Measurements from ENCODE around the gene ZBTB25. TPM values are rescaled to one million over a fixed set of nuclear protein-coding genes. Genes with fewer than 3 reads are reported as not detected.
"Not testable (repeated sequence)": the region's sequence is repeated elsewhere in the genome, so short reads cannot be mapped to it uniquely, and the experiment has no call there.

Gene ZBTB25
- total and polyA plus RNA-seq, 7 donors = 0.69 to 24.6 (median 9.6) TPM

DNA sequence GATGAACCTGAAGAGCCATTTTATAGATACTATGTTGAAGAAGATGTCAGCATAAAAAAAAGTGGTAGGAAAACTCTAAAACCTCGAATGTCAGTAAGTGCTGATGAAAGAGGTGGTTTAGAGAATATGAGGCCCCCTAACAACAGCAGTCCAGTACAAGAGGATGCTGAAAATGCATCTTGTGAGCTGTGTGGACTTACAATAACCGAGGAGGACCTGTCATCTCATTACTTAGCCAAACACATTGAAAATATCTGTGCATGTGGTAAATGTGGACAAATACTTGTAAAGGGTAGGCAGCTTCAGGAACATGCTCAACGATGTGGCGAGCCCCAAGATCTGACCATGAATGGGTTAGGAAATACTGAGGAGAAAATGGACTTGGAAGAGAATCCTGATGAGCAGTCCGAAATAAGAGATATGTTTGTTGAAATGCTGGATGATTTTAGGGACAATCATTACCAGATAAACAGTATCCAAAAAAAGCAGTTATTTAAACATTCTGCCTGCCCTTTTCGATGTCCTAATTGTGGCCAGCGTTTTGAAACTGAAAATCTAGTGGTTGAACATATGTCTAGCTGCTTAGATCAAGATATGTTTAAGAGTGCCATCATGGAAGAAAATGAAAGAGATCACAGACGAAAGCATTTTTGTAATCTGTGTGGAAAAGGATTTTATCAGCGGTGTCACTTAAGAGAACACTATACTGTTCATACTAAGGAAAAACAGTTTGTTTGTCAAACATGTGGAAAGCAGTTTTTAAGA lies 19.1 kb upstream of the ZBTB25 start:
- WGBS, 2 donors = 85 to 86% methylated on average over 9 of the region's 9 CpGs

DNA sequence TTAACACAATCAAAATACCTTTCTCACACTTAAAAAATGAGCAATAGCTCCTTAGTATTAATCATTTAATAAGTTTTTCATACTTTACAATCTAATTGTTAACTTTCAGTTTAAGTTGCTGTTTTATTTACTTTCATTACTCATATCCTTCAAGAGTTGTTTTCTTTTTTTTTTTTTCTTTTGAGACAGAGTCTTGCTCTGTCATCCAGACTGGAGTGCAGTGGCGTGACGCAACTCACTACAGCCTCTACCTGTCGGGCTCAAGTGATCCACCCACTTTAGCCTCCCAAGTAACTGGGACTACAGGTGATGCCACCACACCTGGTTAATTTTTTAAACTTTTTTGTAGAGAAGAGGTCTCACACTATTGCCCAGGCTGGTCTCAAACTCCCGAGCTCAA lies 17.1 kb upstream of the ZBTB25 start:
- H3K4me3 ChIP-seq = no peak overlapping the region
- peaks cover 0 to 23% (median 8%) of the 10 kb centered on the region in 4 donors for H3K36me3 ChIP-seq
- H3K9me3 ChIP-seq = no peaks in the 10 kb centered on the region
- 91 to 92% methylated on average over 4 of the region's 4 CpGs for WGBS, 2 donors
- H3K27ac ChIP-seq = no peak overlapping the region
- TF ChIP-seq POLR2A (IDR thresholded peaks at IDR 0.05) (no peak), POLR2AphosphoS5 (IDR thresholded peaks at IDR 0.05) (no peak), EP300 (IDR thresholded peaks at IDR 0.05) (no peak), CTCF (IDR thresholded peaks at IDR 0.05) (no peak)
- no peak for DNase-seq
- peaks cover 0 to 9% (median 2%) of the 10 kb centered on the region in 4 donors for H3K4me1 ChIP-seq
- H3K27me3 ChIP-seq = no peaks in the 10 kb centered on the region
- intact Hi-C loops (cut with DNase I) = no loop called here

More for the DNA sequence above, 19.1 kb upstream of the ZBTB25 start:
- Histone ChIP-seq H3K4me3 (no peak overlapping the region), H3K36me3 (peaks cover 0 to 27% (median 8%) of the 10 kb centered on the region in 4 donors), H3K27me3 (no peaks in the 10 kb centered on the region), H3K27ac (no peak overlapping the region), H3K9me3 (no peaks in the 10 kb centered on the region), H3K4me1 (peaks cover 0 to 3% (median 0%) of the 10 kb centered on the region in 4 donors)
- TF ChIP-seq CTCF (IDR thresholded peaks at IDR 0.05) (no peak), POLR2A (IDR thresholded peaks at IDR 0.05) (no peak), EP300 (IDR thresholded peaks at IDR 0.05) (no peak), POLR2AphosphoS5 (IDR thresholded peaks at IDR 0.05) (no peak)
- intact Hi-C loops (cut with DNase I) = no loop called here
- no peak for DNase-seq

DNA sequence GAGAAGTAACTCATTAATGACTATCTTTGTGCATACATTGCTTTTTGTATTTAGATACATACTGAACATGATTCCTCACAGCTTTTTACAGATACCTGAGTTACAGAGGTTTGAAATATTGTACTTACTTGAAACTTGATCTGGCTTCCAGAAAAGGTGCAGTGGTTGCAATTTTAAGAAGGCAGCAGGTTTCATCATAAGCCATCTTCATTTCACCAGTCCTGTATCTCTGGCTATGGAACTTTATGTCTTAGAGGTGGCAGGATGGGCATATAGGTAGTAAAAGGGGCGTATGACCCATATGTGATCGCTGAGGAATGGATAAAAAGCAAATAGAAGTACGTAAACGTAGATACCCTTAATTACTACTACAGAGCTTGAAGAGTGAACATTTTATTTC lies 14.6 kb upstream of the ZBTB25 start:
- H3K4me1 ChIP-seq = peaks cover 0 to 28% (median 12%) of the 10 kb centered on the region in 4 donors
- no peak overlapping the region for H3K4me3 ChIP-seq
- TF ChIP-seq POLR2A (IDR thresholded peaks at IDR 0.05) = no peak
- TF ChIP-seq POLR2AphosphoS5 (IDR thresholded peaks at IDR 0.05) = no peak
- no peak for TF ChIP-seq CTCF (IDR thresholded peaks at IDR 0.05)
- TF ChIP-seq EP300 (IDR thresholded peaks at IDR 0.05) = no peak
- H3K27me3 ChIP-seq = no peaks in the 10 kb centered on the region
- 31 to 76% methylated on average over 4 of the region's 4 CpGs for WGBS, 2 donors
- H3K36me3 ChIP-seq = peaks cover 0 to 18% (median 8%) of the 10 kb centered on the region in 4 donors
- no peaks in the 10 kb centered on the region for H3K9me3 ChIP-seq
- intact Hi-C loops (cut with DNase I) = loop anchor here (10.0 kb wide), 1 partner anchor 247 kb away; no protein-coding TSS in a partner anchor
- no peak for DNase-seq
- H3K27ac ChIP-seq = no peak overlapping the region

DNA sequence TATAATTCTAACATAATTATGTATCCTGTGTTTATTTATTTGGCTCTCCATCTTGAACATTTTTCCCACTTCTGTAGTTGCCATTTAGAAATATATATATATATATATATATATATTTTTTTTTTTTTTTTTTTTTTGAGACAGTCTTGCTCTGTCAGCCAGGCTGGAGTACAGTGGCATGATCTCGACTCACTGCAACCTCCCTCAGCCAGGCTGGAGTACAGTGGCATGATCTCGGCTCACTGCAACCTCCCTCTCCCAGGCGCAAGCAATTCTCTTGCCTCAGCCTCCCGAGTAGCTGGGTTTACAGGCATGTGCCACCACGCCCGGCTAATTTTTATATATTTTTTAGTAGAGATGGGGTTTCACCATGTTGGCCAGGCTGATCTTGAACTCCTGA lies 14.0 kb upstream of the ZBTB25 start:
- H3K27me3 ChIP-seq, H3K4me3 ChIP-seq, H3K27ac ChIP-seq, H3K9me3 ChIP-seq, DNase-seq: not testable (repeated sequence)
- Histone ChIP-seq H3K36me3 (peaks cover 0 to 13% (median 7%) of the 10 kb centered on the region in 4 donors), H3K4me1 (peaks cover 0 to 30% (median 14%) of the 10 kb centered on the region in 4 donors)
- WGBS, 2 donors = 78 to 94% methylated on average over 6 of the region's 6 CpGs
- intact Hi-C loops (cut with DNase I) = loop anchor here (10.0 kb wide), 1 partner anchor 247 kb away; no protein-coding TSS in a partner anchor

- Histone ChIP-seq H3K4me3 (no peak overlapping the region), H3K9me3 (no peaks in the 10 kb centered on the region), H3K36me3 (peaks cover 0 to 6% (median 3%) of the 10 kb centered on the region in 4 donors), H3K4me1 (peaks cover 0 to 36% (median 17%) of the 10 kb centered on the region in 4 donors), H3K27me3 (no peaks in the 10 kb centered on the region), H3K27ac (no peak overlapping the region)
- intact Hi-C loops (cut with DNase I) = loop anchor here (10.0 kb wide), 1 partner anchor 248 kb away; no protein-coding TSS in a partner anchor
- no peak for TF ChIP-seq POLR2A (IDR thresholded peaks at IDR 0.05)
- TF ChIP-seq POLR2AphosphoS5 (IDR thresholded peaks at IDR 0.05) = no peak
- no peak for TF ChIP-seq EP300 (IDR thresholded peaks at IDR 0.05)
- WGBS, 2 donors = 63 to 77% methylated on average over 1 of the region's 1 CpG
- no peak for DNase-seq
These were observed 13.3 kb upstream of the ZBTB25 start for GRCh38 chr14:64516969-64517368.

Data from sigmoid colon (tissue), 7 donors.